Astrocyte (in vitro differentiated cells and primary cell): Measurements from ENCODE around the gene ZEB1. TPM values are rescaled to one million over a fixed set of nuclear protein-coding genes. Genes with fewer than 3 reads are reported as not detected.
"Not testable (repeated sequence)": the region's sequence is repeated elsewhere in the genome, so short reads cannot be mapped to it uniquely, and the experiment has no call there.

Source experiments
- DNase-seq: peaks from one replicate; pipeline ENCODE4 v3.0.0-alpha.2; 2010; ENCODE audit warnings: low read depth
- FAIRE-seq: peaks from 2 replicates; lab custom pipeline; 2011; peaks lifted over from hg19 to GRCh38; lab: Jason Lieb, UNC
- H2AFZ ChIP-seq: 2 replicates; pipeline ENCODE4 v1.6.0; 2012; ENCODE audit warnings: low read depth, low read length, inconsistent platforms
- H3K27ac ChIP-seq: 2 replicates; pipeline ENCODE4 v1.5.1; 2011; ENCODE audit warnings: low read depth, low read length, inconsistent platforms
- H3K27me3 ChIP-seq: 2 replicates; pipeline ENCODE4 v1.6.0; 2011; ENCODE audit warnings: low read length, inconsistent platforms; ENCODE audit not compliant: insufficient read depth
- H3K36me3 ChIP-seq: 2 replicates; pipeline ENCODE4 v1.5.1; 2011; ENCODE audit warnings: low read length, inconsistent platforms; ENCODE audit not compliant: insufficient read depth
- H3K4me1 ChIP-seq: 2 replicates; pipeline ENCODE4 v1.5.1; 2011; ENCODE audit warnings: low read length, inconsistent platforms; ENCODE audit not compliant: insufficient read depth
- H3K4me2 ChIP-seq: 2 replicates; pipeline ENCODE4 v1.6.0; 2012; ENCODE audit warnings: low read length, inconsistent platforms
- H3K4me3 ChIP-seq: 2 replicates; pipeline ENCODE4 v1.5.1; 2011; ENCODE audit warnings: low read depth, mild to moderate bottlenecking, low read length, inconsistent platforms; ENCODE audit not compliant: insufficient read depth
- H3K79me2 ChIP-seq: 2 replicates; pipeline ENCODE4 v1.6.0; 2012; ENCODE audit warnings: mild to moderate bottlenecking, low read length, inconsistent platforms; ENCODE audit not compliant: insufficient read depth
- H3K9ac ChIP-seq: 2 replicates; pipeline ENCODE4 v1.6.0; 2012; ENCODE audit warnings: mild to moderate bottlenecking, low read length, inconsistent platforms
- H3K9me3 ChIP-seq: 2 replicates; pipeline ENCODE4 v1.5.1; 2012; ENCODE audit warnings: low read depth, mild to moderate bottlenecking, low read length, inconsistent platforms; ENCODE audit not compliant: insufficient read depth
- H4K20me1 ChIP-seq: 2 replicates; pipeline ENCODE4 v1.6.0; 2012; ENCODE audit warnings: low read length, inconsistent platforms; ENCODE audit not compliant: insufficient read depth
- H3K27ac Mint-ChIP-seq: one replicate; pipeline ENCODE4 v1.8.0; 2021; ENCODE audit warnings: mild to moderate bottlenecking, mixed read lengths; ENCODE audit not compliant: unreplicated experiment
- H3K27me3 Mint-ChIP-seq: one replicate; pipeline ENCODE4 v1.8.0; 2021; ENCODE audit warnings: low read depth, mixed read lengths; ENCODE audit not compliant: unreplicated experiment
- H3K36me3 Mint-ChIP-seq: one replicate; pipeline ENCODE4 v1.8.0; 2021; ENCODE audit warnings: low read depth, mixed read lengths; ENCODE audit not compliant: unreplicated experiment
- H3K4me1 Mint-ChIP-seq: one replicate; pipeline ENCODE4 v1.8.0; 2021; ENCODE audit warnings: low read depth, mixed read lengths; ENCODE audit not compliant: unreplicated experiment
- H3K4me3 Mint-ChIP-seq: one replicate; pipeline ENCODE4 v1.8.0; 2021; ENCODE audit warnings: mild to moderate bottlenecking, moderate library complexity, mixed read lengths; ENCODE audit not compliant: unreplicated experiment
- H3K9me3 Mint-ChIP-seq: one replicate; pipeline ENCODE4 v1.8.0; 2021; ENCODE audit warnings: mild to moderate bottlenecking, mixed read lengths; ENCODE audit not compliant: unreplicated experiment
- EZH2 ChIP-seq: IDR thresholded peaks from 2 replicates; pipeline ENCODE4 v1.6.1; 2012; ENCODE audit warnings: mild to moderate bottlenecking, low read length, inconsistent platforms; ENCODE audit not compliant: insufficient read depth
- total RNA-seq: library from RNA; stranded (reverse); gene quantifications from 2 replicates; pipeline ENCODE4 v1.2.1, GENCODE V29; 2021
- TF ChIP-seq, protein P1 (sequence below): IDR thresholded peaks from 2 replicates; pipeline ENCODE4 v1.5.1; 2011; ENCODE audit warnings: low read depth, mild to moderate bottlenecking, inconsistent platforms, low read length, moderate library complexity; ENCODE audit not compliant: insufficient read depth

Gene ZEB1
- total RNA-seq, 1 donor from 2014 or later = 37.2 TPM

GRCh38 chr10:31401287-31401686 is 82.3 kb downstream of the ZEB1 start:
- TF ChIP-seq, protein P1, sequence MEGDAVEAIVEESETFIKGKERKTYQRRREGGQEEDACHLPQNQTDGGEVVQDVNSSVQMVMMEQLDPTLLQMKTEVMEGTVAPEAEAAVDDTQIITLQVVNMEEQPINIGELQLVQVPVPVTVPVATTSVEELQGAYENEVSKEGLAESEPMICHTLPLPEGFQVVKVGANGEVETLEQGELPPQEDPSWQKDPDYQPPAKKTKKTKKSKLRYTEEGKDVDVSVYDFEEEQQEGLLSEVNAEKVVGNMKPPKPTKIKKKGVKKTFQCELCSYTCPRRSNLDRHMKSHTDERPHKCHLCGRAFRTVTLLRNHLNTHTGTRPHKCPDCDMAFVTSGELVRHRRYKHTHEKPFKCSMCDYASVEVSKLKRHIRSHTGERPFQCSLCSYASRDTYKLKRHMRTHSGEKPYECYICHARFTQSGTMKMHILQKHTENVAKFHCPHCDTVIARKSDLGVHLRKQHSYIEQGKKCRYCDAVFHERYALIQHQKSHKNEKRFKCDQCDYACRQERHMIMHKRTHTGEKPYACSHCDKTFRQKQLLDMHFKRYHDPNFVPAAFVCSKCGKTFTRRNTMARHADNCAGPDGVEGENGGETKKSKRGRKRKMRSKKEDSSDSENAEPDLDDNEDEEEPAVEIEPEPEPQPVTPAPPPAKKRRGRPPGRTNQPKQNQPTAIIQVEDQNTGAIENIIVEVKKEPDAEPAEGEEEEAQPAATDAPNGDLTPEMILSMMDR = no peak
- TF ChIP-seq EZH2 = no peak
- no peak for DNase-seq

DNA sequence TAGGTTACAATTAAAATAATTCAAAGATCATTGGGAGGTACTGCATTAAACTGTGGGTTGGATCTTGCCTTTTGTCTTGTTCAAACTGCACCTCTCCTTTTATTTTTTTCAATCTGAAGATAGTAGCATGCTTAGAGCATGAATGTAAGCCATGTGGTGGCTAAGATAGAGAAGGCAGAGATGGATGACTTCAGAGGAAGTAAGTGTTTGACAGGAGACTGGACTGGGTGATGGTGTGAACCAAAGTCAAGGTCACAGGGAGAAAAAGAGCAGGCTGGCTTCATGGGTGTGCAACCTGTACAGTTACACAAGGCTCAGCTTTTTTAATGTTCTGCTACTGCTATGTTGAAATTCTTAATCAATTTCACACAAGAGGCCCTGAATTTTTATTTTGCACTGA is 85.6 kb downstream of the ZEB1 start:
- TF ChIP-seq, protein P1 = no peak
- no peak for TF ChIP-seq EZH2
- Histone ChIP-seq H3K4me1 (no peaks in the 10 kb centered on the region), H3K4me3 (no peak overlapping the region), H3K4me2 (no peak overlapping the region), H4K20me1 (peaks cover 42% of the 10 kb centered on the region), H3K79me2 (peaks cover 75% of the 10 kb centered on the region), H3K9ac (no peak overlapping the region), H3K27ac (no peak overlapping the region), H2AFZ (no peak overlapping the region), H3K9me3 (no peaks in the 10 kb centered on the region), H3K27me3 (no peaks in the 10 kb centered on the region), H3K36me3 (no peaks in the 10 kb centered on the region)
- peaks cover 4% of the 10 kb centered on the region for H3K9me3 Mint-ChIP-seq
- FAIRE-seq (peak; percentile 13), DNase-seq (peak; percentile 47)
- H3K27ac Mint-ChIP-seq = no peak overlapping the region
- H3K36me3 Mint-ChIP-seq = peaks cover 4% of the 10 kb centered on the region
- no peaks in the 10 kb centered on the region for H3K27me3 Mint-ChIP-seq
- peaks cover 20% of the 10 kb centered on the region for H3K4me1 Mint-ChIP-seq
- H3K4me3 Mint-ChIP-seq = no peak overlapping the region

More at GRCh38 chr10:31401287-31401686, 82.3 kb downstream of the ZEB1 start:
- H3K27ac Mint-ChIP-seq = no peak overlapping the region
- no peaks in the 10 kb centered on the region for H3K27me3 ChIP-seq
- no peaks in the 10 kb centered on the region for H3K9me3 Mint-ChIP-seq
- H2AFZ ChIP-seq = no peak overlapping the region
- H3K36me3 Mint-ChIP-seq = no peaks in the 10 kb centered on the region
- H3K4me2 ChIP-seq = no peak overlapping the region
- no peak for FAIRE-seq
- H3K27me3 Mint-ChIP-seq = no peaks in the 10 kb centered on the region
- H3K9me3 ChIP-seq = no peaks in the 10 kb centered on the region
- peaks cover 21% of the 10 kb centered on the region for H3K4me1 Mint-ChIP-seq
- no peak overlapping the region for H3K4me3 ChIP-seq
- no peak overlapping the region for H3K9ac ChIP-seq
- peaks cover 54% of the 10 kb centered on the region for H4K20me1 ChIP-seq
- no peaks in the 10 kb centered on the region for H3K4me1 ChIP-seq
- H3K36me3 ChIP-seq = no peaks in the 10 kb centered on the region
- H3K4me3 Mint-ChIP-seq = no peak overlapping the region
- H3K27ac ChIP-seq = no peak overlapping the region
- H3K79me2 ChIP-seq = peaks cover 97% of the 10 kb centered on the region

DNA sequence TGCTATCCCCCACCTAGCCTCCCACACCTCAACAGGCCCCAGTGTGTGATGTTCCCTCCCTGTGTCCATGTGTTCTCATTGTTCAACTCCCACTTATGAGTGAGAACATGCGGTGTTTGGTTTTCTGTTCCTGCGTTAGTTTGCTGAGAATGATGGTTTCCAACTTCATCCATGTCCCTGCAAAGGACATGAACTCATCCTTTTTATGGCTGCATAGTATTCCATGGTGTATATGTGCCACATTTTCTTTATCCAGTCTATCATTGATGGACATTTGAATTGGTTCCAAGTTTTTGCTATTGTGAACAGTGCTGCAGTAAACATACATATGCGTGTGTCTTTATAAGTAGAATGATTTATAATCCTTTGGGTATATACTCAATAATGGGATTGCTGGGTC is 86.8 kb downstream of the ZEB1 start:
- not testable (repeated sequence) for H3K27me3 ChIP-seq, H3K27me3 Mint-ChIP-seq, H3K27ac Mint-ChIP-seq, H3K4me3 ChIP-seq, DNase-seq, FAIRE-seq, H3K4me1 ChIP-seq, H2AFZ ChIP-seq, H3K4me3 Mint-ChIP-seq, H3K36me3 ChIP-seq, H3K27ac ChIP-seq, H3K9me3 ChIP-seq, H3K9me3 Mint-ChIP-seq, H3K36me3 Mint-ChIP-seq, H3K9ac ChIP-seq, H3K4me2 ChIP-seq
- Histone ChIP-seq H4K20me1 (peaks cover 45% of the 10 kb centered on the region), H3K79me2 (peaks cover 75% of the 10 kb centered on the region)
- H3K4me1 Mint-ChIP-seq = peaks cover 15% of the 10 kb centered on the region

- DNase-seq, H3K4me3 Mint-ChIP-seq, H3K4me3 ChIP-seq, H3K27me3 ChIP-seq, H3K9ac ChIP-seq, H3K9me3 Mint-ChIP-seq, H3K36me3 ChIP-seq, H3K27ac ChIP-seq, H2AFZ ChIP-seq, H3K36me3 Mint-ChIP-seq, H3K4me1 ChIP-seq, FAIRE-seq, H3K27me3 Mint-ChIP-seq, H3K4me2 ChIP-seq, H3K9me3 ChIP-seq, H3K27ac Mint-ChIP-seq, H3K4me1 Mint-ChIP-seq: not testable (repeated sequence)
- Histone ChIP-seq H4K20me1 (peaks cover 52% of the 10 kb centered on the region), H3K79me2 (peaks cover 81% of the 10 kb centered on the region)
Observed at GRCh38 chr10:31412397-31412796, 93.4 kb downstream of the ZEB1 start.
